ENCODE results near the gene SLC1A6. TPM values are rescaled to one million over a fixed set of nuclear protein-coding genes. Genes with fewer than 3 reads are reported as not detected.

SLC1A6 gene
- polyA plus RNA-seq, 1 experiment, result not detected

GRCh38 chr19:15015946-15016542 is 36.4 kb upstream of the SLC1A6 start:
- CTCF ChIA-PET, result no interaction called here
- Histone ChIP-seq H3K9me3 (ENCODE audit: control insufficient read depth, insufficient read depth, low read length) (no peaks in the 10 kb centered on the region), H3K4me3 (ENCODE audit: low read depth, low read length) (no peak overlapping the region), H3K27ac (ENCODE audit: low read depth, low read length) (no peak overlapping the region), H3K27me3 (ENCODE audit: control insufficient read depth, insufficient read depth, low read length) (no peaks in the 10 kb centered on the region)
- POLR2A ChIA-PET, result no interaction called here
- DNase-seq (ENCODE audit: low read depth, low spot score), result no peak
- TF ChIP-seq CTCF (IDR thresholded peaks at IDR 0.05; ENCODE audit: low read depth, low read length), result no peak

GRCh38 chr19:15014579-15014978 is 34.9 kb upstream of the SLC1A6 start:
- CTCF ChIA-PET, result interaction anchor here (0.6 kb wide), 1 partner anchor 176 kb away, joined by 5 read pairs; no protein-coding TSS in a partner anchor
- POLR2A ChIA-PET, result no interaction called here

GRCh38 chr19:15010501-15011300 is 31.0 kb upstream of the SLC1A6 start:
- CTCF ChIA-PET, result interaction anchor here (0.5 kb wide), 1 partner anchor 1816 kb away, joined by 3 read pairs; no protein-coding TSS in a partner anchor
- H3K27me3 ChIP-seq (ENCODE audit: control insufficient read depth, insufficient read depth, low read length), result no peaks in the 10 kb centered on the region
- DNase-seq (ENCODE audit: low read depth, low spot score), result no peak
- H3K27ac ChIP-seq (ENCODE audit: low read depth, low read length), result no peak overlapping the region
- peaks cover 4% of the 10 kb centered on the region; the same call in 1 of the 2 replicates for H3K9me3 ChIP-seq (ENCODE audit: control insufficient read depth, insufficient read depth, low read length)
- POLR2A ChIA-PET, result no interaction called here
- H3K4me3 ChIP-seq (ENCODE audit: low read depth, low read length), result no peak overlapping the region
- TF ChIP-seq CTCF (IDR thresholded peaks at IDR 0.05; ENCODE audit: low read depth, low read length), result no peak

More at GRCh38 chr19:15014579-15014978, 34.9 kb upstream of the SLC1A6 start:
- Histone ChIP-seq H3K4me3 (ENCODE audit: low read depth, low read length) (no peak overlapping the region), H3K9me3 (ENCODE audit: control insufficient read depth, insufficient read depth, low read length) (peaks cover 4% of the 10 kb centered on the region; the same call in 1 of the 2 replicates), H3K27me3 (ENCODE audit: control insufficient read depth, insufficient read depth, low read length) (no peaks in the 10 kb centered on the region), H3K27ac (ENCODE audit: low read depth, low read length) (no peak overlapping the region)
- DNase-seq (ENCODE audit: low read depth, low spot score), result no peak
- TF ChIP-seq CTCF (IDR thresholded peaks at IDR 0.05; ENCODE audit: low read depth, low read length), result no peak

- H3K27ac ChIP-seq (ENCODE audit: low read depth, low read length), result no peak overlapping the region
- DNase-seq (ENCODE audit: low read depth, low spot score), result no peak
- CTCF ChIA-PET, result no interaction called here
- no peak overlapping the region for H3K4me3 ChIP-seq (ENCODE audit: low read depth, low read length)
- peaks cover 4% of the 10 kb centered on the region; the same call in 1 of the 2 replicates for H3K9me3 ChIP-seq (ENCODE audit: control insufficient read depth, insufficient read depth, low read length)
- POLR2A ChIA-PET, result no interaction called here
- TF ChIP-seq CTCF (IDR thresholded peaks at IDR 0.05; ENCODE audit: low read depth, low read length), result no peak
- no peaks in the 10 kb centered on the region for H3K27me3 ChIP-seq (ENCODE audit: control insufficient read depth, insufficient read depth, low read length)
These were observed 28.6 kb upstream of the SLC1A6 start for GRCh38 chr19:15008308-15008707.

GRCh38 chr19:14997981-14998380 is 18.3 kb upstream of the SLC1A6 start:
- DNase-seq (ENCODE audit: low read depth, low spot score), result no peak
- H3K27me3 ChIP-seq (ENCODE audit: control insufficient read depth, insufficient read depth, low read length), result no peaks in the 10 kb centered on the region
- no peak for TF ChIP-seq CTCF (IDR thresholded peaks at IDR 0.05; ENCODE audit: low read depth, low read length)
- no peak overlapping the region for H3K27ac ChIP-seq (ENCODE audit: low read depth, low read length)
- no peak overlapping the region for H3K4me3 ChIP-seq (ENCODE audit: low read depth, low read length)
- ChIA-PET CTCF (no interaction called here), POLR2A (no interaction called here)
- H3K9me3 ChIP-seq (ENCODE audit: control insufficient read depth, insufficient read depth, low read length), result no peaks in the 10 kb centered on the region
